ENCODE measurements around the gene BRD7. TPM values are rescaled to one million over a fixed set of nuclear protein-coding genes. Genes with fewer than 3 reads are reported as not detected.

The BRD7 gene
- total RNA-seq, 4 donors from 2014 or later, result 53.1 to 62.0 (median 56.2) TPM

DNA sequence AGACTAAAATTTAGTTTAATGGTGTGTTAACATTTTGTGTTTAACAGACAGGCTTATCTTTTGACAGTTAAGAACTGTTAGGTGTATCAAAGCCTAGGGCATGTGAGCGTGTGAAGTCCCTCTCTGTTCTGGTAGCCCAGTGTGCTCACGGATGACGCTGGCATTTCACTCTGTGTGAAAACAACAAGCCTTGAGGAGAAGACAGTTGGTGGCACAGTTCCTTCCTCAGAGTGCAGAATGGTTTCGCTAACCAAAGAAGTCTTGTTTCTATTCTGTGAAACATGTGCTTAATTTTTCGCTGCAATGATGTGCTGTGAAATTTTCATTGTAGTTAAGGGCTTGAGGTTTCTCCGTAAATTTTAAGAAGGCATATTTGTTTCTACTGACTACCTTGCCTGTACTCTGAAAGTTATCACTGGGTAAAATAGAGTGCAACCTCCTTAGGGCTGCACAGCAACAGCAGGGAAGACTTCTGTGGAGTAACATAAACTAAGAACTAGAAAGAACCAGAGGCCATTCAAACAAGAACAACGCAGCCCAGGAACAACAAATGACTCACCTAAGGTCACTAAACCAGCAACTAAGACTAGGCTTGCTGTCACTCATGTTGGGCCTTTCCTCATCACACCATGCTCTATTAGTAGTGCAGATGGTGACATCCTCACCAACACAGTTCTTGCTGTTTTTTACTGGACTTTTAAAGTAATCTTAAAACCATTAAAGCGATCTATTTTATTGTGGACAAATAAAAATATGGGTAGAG is 33.4 kb downstream of the BRD7 start:
- H3K27ac ChIP-seq, result no peak overlapping the region
- 79% methylated on average over 8 of the region's 8 CpGs for WGBS
- no peak for DNase-seq (ENCODE audit: low spot score in 2 of 2)

DNA sequence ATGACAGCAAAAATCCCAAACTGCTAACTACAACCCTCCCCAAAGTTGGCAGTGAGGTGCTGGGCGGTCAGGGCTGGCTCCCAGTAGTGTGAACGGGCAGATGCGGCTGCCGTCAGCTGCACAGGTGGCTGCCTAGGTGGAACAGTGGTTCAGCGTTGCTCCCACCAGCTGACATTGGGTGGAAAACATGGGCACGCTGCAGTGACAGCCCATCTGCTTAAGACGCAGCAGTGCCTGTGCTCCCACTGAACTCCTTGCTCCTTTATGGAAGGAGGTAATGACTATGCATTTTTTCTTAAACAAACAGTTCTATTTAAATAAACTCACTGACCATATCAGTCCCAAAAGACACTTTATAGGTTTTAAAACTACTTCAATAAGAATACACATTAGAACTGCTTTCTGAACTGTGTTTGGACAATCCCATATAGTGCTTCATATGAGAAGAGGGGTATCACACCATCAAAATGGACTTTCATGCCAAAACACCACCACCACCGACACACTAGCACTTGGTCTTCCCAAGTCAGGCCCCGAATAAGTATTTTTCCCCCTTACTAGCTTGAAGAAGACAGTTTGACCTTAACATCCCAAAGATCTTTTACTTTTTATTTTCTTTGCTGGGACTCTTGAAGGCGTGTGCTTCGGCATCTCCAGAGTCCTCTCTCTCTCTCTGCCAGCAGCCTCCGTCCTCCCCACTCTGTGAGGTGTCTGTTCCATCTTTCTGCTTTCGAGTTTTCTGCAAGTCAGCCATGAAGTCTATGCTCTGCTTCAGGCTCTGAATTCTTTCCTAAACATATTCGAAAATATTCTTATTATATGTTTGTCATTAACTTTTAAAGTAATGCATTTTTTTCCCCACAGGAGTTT is 34.4 kb downstream of the BRD7 start:
- WGBS, result 82% methylated on average over 14 of the region's 14 CpGs
- Histone ChIP-seq H3K9me3 (no peaks in the 10 kb centered on the region), H3K36me3 (peaks cover 47% of the 10 kb centered on the region), H3K4me1 (peaks cover 10% of the 10 kb centered on the region), H3K4me3 (no peak overlapping the region), H3K27me3 (no peaks in the 10 kb centered on the region), H3K27ac (no peak overlapping the region)
- no peak for DNase-seq (ENCODE audit: low spot score in 2 of 2)
- TF ChIP-seq EP300 (IDR thresholded peaks at IDR 0.05) (no peak), POLR2AphosphoS5 (IDR thresholded peaks at IDR 0.05) (no peak), POLR2A (IDR thresholded peaks at IDR 0.05) (no peak)
- TF ChIP-seq, protein P1, sequence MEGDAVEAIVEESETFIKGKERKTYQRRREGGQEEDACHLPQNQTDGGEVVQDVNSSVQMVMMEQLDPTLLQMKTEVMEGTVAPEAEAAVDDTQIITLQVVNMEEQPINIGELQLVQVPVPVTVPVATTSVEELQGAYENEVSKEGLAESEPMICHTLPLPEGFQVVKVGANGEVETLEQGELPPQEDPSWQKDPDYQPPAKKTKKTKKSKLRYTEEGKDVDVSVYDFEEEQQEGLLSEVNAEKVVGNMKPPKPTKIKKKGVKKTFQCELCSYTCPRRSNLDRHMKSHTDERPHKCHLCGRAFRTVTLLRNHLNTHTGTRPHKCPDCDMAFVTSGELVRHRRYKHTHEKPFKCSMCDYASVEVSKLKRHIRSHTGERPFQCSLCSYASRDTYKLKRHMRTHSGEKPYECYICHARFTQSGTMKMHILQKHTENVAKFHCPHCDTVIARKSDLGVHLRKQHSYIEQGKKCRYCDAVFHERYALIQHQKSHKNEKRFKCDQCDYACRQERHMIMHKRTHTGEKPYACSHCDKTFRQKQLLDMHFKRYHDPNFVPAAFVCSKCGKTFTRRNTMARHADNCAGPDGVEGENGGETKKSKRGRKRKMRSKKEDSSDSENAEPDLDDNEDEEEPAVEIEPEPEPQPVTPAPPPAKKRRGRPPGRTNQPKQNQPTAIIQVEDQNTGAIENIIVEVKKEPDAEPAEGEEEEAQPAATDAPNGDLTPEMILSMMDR (IDR thresholded peaks at IDR 0.05), result no peak

More for the DNA sequence above, 33.4 kb downstream of the BRD7 start:
- H3K27me3 ChIP-seq, result no peaks in the 10 kb centered on the region
- H3K4me1 ChIP-seq, result peaks cover 10% of the 10 kb centered on the region
- H3K36me3 ChIP-seq, result peaks cover 53% of the 10 kb centered on the region
- no peak for TF ChIP-seq EP300 (IDR thresholded peaks at IDR 0.05)
- no peak for TF ChIP-seq POLR2AphosphoS5 (IDR thresholded peaks at IDR 0.05)
- no peak for TF ChIP-seq POLR2A (IDR thresholded peaks at IDR 0.05)
- TF ChIP-seq, protein P1 (IDR thresholded peaks at IDR 0.05), result no peak
- H3K9me3 ChIP-seq, result no peaks in the 10 kb centered on the region
- H3K4me3 ChIP-seq, result no peak overlapping the region

DNA sequence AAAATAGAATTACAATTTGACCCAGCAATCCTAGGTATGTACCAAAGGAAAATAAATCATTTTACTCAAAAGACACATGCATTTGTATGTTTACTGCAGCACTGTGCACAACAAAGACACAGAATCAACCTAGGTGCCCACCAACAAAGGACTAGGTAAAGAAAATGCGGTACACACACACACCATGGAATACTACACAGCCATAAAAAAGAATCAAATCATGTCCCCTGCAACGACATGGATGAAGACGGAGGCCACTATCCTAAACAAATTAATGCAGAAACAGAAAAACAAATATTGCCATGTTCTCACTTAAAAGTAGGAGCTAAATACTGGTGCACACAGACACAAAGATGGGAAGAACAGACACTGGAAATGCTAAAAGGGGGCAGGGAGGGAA is 36.2 kb downstream of the BRD7 start:
- Histone ChIP-seq H3K36me3 (peaks cover 50% of the 10 kb centered on the region), H3K4me1 (peaks cover 1% of the 10 kb centered on the region), H3K27me3 (no peaks in the 10 kb centered on the region), H3K4me3 (no peak overlapping the region), H3K27ac (no peak overlapping the region), H3K9me3 (no peaks in the 10 kb centered on the region)
- WGBS, result 99% methylated on average over 3 of the region's 3 CpGs
- DNase-seq (ENCODE audit: low spot score in 2 of 2), result no peak
- TF ChIP-seq POLR2A (IDR thresholded peaks at IDR 0.05), result no peak
- TF ChIP-seq, protein P1 (IDR thresholded peaks at IDR 0.05), result no peak
- no peak for TF ChIP-seq POLR2AphosphoS5 (IDR thresholded peaks at IDR 0.05)
- no peak for TF ChIP-seq EP300 (IDR thresholded peaks at IDR 0.05)

DNA sequence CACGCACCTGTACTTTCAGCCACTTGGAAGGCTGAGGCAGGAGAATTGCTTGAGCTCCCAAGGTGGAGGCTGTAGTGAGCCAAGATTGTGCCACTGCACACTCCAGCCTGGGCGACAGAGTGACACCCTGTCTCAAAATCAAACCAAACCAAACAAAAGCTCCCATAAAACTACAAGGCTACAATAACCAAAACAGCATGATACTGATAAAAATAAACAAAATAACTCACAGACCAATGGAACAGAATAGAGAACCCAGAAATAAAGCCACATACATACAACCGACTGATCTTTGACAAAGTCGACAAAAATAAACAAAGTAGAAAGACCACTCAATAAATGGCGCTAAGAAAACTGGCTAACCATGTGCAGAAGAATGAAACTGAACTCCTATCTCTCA is 37.2 kb downstream of the BRD7 start:
- peaks cover 53% of the 10 kb centered on the region for H3K36me3 ChIP-seq
- H3K4me3 ChIP-seq, result no peak overlapping the region
- H3K27ac ChIP-seq, result no peak overlapping the region
- 96% methylated on average over 5 of the region's 5 CpGs for WGBS
- DNase-seq (ENCODE audit: low spot score in 2 of 2), result no peak
- no peaks in the 10 kb centered on the region for H3K4me1 ChIP-seq
- TF ChIP-seq EP300 (IDR thresholded peaks at IDR 0.05), result no peak
- no peaks in the 10 kb centered on the region for H3K9me3 ChIP-seq
- H3K27me3 ChIP-seq, result no peaks in the 10 kb centered on the region

DNA sequence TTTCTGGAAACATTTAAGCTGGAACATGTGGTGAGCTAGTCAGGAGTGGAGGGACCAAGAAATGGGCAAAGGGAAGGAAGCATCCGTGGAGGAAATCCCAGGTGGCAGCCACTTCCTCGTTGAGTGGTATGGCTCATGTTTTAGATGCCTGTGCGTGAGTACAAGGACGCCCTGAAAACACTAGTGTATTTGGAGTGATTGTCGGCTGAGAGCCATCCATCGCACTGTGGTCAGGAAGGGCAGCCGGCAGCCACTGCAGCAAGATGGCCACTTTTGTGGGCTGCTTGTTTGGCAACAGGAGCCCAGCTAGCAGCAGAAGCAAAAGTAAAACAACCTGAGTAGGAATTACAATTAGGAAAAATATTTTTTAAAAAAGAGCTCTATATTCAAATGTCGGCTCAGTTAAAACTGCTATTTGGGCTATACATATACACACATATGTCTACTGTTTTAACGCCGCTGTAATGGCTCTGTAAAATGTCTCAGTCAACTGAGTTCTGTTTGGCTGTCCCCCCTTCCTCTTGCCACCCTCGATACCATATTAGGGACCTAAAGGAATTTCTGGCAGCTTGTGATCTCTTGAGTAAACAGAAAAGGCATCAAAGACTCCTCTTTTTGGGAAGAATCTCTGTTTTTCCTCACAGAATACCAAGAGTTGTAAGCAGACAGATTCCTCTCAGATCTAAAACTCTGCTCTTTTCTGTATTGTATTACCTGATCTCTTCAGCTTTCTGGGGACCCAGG is 39.2 kb downstream of the BRD7 start:
- Histone ChIP-seq H3K9me3 (no peaks in the 10 kb centered on the region), H3K27ac (no peak overlapping the region), H3K4me1 (no peaks in the 10 kb centered on the region), H3K4me3 (no peak overlapping the region), H3K36me3 (peaks cover 63% of the 10 kb centered on the region), H3K27me3 (no peaks in the 10 kb centered on the region)
- WGBS, result 73% methylated on average over 11 of the region's 11 CpGs
- DNase-seq (ENCODE audit: low spot score in 2 of 2), result no peak
- TF ChIP-seq EP300 (IDR thresholded peaks at IDR 0.05) (no peak), POLR2A (IDR thresholded peaks at IDR 0.05) (no peak), POLR2AphosphoS5 (IDR thresholded peaks at IDR 0.05) (no peak)
- TF ChIP-seq, protein P1 (IDR thresholded peaks at IDR 0.05), result no peak
